H1 (cell line): Measurements from ENCODE around the gene DNAL1. TPM values are rescaled to one million over a fixed set of nuclear protein-coding genes. Genes with fewer than 3 reads are reported as not detected.

Source experiments
- RAD21 ChIP-seq, 2 experiments: IDR thresholded peaks in 1 of 2; conservative IDR thresholded peaks in 1 of 2; 2 replicates each; pipeline ENCODE4 v1.6.1; 2011; ENCODE audit warnings: low read depth in 2 of 2, low read length in 2 of 2, improper control_type of control experiment in 1 of 2, inconsistent platforms in 1 of 2, mild to moderate bottlenecking in 1 of 2, moderate library complexity in 1 of 2
- polyA plus RNA-seq, 7 experiments: library from polyadenylated mRNA; depleted of rRNA in 3 of 7; stranded (reverse) in 5 of 7; unstranded in 2 of 7; fragments of >200 nt in 5 of 7; fragments of 200-250 nt in 2 of 7; gene quantifications; 1 replicate in 5 of 7; 2 replicates in 1 of 7; 4 replicates in 1 of 7; pipeline versions ENCODE4 v1.2.1 to v1.2.3, GENCODE V29; 2011 to 2013; ENCODE audit warnings: missing spikeins in 2 of 7, mixed read lengths in 2 of 7
- total RNA-seq: library from RNA; stranded (reverse); fragmentation: NEBNext Ultra II Directional; extraction: Animal tissue kit (Norgen Biotek cat#: 25700); gene quantifications from 2 replicates; pipeline ENCODE4 v1.2.1, GENCODE V29; 2021

DNAL1 gene
- total and polyA plus RNA-seq, 2 of the 8 experiments (the other 6 are each of a cell fraction or from before 2014, with no cell fraction given), result 2.8 to 16.8 TPM

- no peak for TF ChIP-seq RAD21 (IDR thresholded peaks at IDR 0.05 in 1 of 2, conservative IDR thresholded peaks at IDR 0.05 in 1 of 2; ENCODE audit: low read depth in 2 of 2, low read length in 2 of 2)
Observed at GRCh38 chr14:73696466-73697400, 51.9 kb downstream of the DNAL1 start (continued).
